Measurements from ENCODE around the gene ACOT13.

ACOT13 gene

DNA sequence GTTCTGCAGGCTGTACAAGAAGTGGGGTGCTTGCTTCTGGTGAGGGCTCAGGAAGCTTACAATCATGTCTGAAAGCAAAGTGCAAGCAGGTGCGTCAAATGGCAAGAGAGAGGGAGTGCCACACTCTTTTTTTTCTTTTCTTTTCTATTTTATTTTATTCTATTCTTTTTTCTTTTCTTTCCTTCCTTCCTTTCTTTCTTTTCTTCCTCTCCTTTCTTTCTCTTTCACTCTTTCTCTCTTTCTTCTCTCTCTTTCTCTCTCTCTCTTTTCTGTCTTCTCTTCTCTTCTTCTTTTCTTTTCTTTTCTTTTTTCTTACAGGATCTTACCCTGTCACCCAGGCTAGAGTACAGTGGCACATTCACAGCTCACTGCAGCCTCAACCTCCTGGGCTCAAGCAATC, 19.5 kb downstream of the ACOT13 start:
- no peak for DNase-seq (ENCODE audit: low read depth)
- TF ChIP-seq CTCF (IDR thresholded peaks at IDR 0.05; ENCODE audit: low read depth, low read length, missing control alignments) = no peak

GRCh38 chr6:24686946-24687345, 20.1 kb downstream of the ACOT13 start:
- no peak for DNase-seq (ENCODE audit: low read depth)
- H3K4me3 ChIP-seq (ENCODE audit: low read depth, low read length) = no peak overlapping the region
- no peak for TF ChIP-seq CTCF (IDR thresholded peaks at IDR 0.05; ENCODE audit: low read depth, low read length, missing control alignments)

More for the DNA sequence above, 19.5 kb downstream of the ACOT13 start:
- H3K4me3 ChIP-seq (ENCODE audit: low read depth, low read length) = no peak overlapping the region

GRCh38 chr6:24689964-24690363, 23.1 kb downstream of the ACOT13 start:
- TF ChIP-seq CTCF (IDR thresholded peaks at IDR 0.05; ENCODE audit: low read depth, low read length, missing control alignments) = no peak
- no peak overlapping the region for H3K4me3 ChIP-seq (ENCODE audit: low read depth, low read length)
- DNase-seq (ENCODE audit: low read depth) = no peak

GRCh38 chr6:24690593-24690992, 23.7 kb downstream of the ACOT13 start:
- no peak for TF ChIP-seq CTCF (IDR thresholded peaks at IDR 0.05; ENCODE audit: low read depth, low read length, missing control alignments)
- DNase-seq (ENCODE audit: low read depth) = no peak
- no peak overlapping the region for H3K4me3 ChIP-seq (ENCODE audit: low read depth, low read length)

DNA sequence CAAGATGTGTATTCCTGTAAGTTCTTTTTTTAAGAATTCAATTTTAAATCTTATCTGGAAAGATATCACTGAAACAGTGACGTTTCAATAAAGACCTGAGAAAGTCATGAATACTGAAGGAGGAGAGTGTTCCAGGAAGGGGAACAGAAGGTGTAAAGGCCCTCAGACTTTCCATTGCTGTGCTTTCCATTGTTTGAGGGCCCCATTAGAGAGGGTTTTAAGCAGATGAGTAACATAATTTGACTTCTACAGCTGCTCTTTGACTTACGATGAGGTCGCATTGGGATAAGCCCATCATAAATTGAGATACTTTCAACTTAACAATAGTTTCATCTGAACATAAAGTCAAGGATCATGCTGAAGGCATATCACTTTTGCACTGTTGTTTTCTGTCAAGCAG, 24.7 kb downstream of the ACOT13 start:
- TF ChIP-seq CTCF (IDR thresholded peaks at IDR 0.05; ENCODE audit: low read depth, low read length, missing control alignments) = no peak
- DNase-seq (ENCODE audit: low read depth) = no peak
- no peak overlapping the region for H3K4me3 ChIP-seq (ENCODE audit: low read depth, low read length)

- no peak overlapping the region for H3K4me3 ChIP-seq (ENCODE audit: low read depth, low read length)
- no peak for DNase-seq (ENCODE audit: low read depth)
- TF ChIP-seq CTCF (IDR thresholded peaks at IDR 0.05; ENCODE audit: low read depth, low read length, missing control alignments) = no peak
These were observed 25.1 kb downstream of the ACOT13 start for GRCh38 chr6:24692003-24692402.

DNA sequence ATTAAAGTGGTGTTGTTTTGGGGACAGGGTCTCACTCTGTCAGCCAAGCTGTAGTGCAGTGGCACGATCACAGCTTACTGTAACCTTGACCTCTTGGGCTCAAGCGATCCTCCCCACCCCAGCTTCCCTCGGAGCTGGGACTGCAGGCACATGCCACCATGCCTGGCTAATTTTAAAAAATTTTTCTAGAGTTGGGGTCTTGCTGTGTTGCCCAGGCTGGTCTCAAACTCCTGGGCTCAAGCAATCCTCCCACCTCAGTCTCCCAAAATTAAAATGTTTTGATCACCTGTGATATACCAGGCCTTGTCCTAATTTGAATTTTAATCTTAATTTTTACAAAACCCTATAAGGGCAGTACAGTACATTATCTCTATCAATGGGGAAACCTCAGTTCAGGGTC, 25.5 kb downstream of the ACOT13 start:
- no peak for DNase-seq (ENCODE audit: low read depth)
- no peak for TF ChIP-seq CTCF (IDR thresholded peaks at IDR 0.05; ENCODE audit: low read depth, low read length, missing control alignments)
- H3K4me3 ChIP-seq (ENCODE audit: low read depth, low read length) = no peak overlapping the region

All from GM12864 (cell line).